C4-2B (cell line): ENCODE results near the gene CCL18.

Experiments
- ZFX ChIP-seq: fragments of 450-650 bp; IDR thresholded peaks from 2 replicates; pipeline ENCODE4 v1.6.1; 2017
- TF ChIP-seq, protein P1 (sequence below): fragments of 450-650 bp; conservative IDR thresholded peaks from 2 replicates; pipeline ENCODE4 v1.5.1; 2017; ENCODE audit warnings: mild to moderate bottlenecking

DNA sequence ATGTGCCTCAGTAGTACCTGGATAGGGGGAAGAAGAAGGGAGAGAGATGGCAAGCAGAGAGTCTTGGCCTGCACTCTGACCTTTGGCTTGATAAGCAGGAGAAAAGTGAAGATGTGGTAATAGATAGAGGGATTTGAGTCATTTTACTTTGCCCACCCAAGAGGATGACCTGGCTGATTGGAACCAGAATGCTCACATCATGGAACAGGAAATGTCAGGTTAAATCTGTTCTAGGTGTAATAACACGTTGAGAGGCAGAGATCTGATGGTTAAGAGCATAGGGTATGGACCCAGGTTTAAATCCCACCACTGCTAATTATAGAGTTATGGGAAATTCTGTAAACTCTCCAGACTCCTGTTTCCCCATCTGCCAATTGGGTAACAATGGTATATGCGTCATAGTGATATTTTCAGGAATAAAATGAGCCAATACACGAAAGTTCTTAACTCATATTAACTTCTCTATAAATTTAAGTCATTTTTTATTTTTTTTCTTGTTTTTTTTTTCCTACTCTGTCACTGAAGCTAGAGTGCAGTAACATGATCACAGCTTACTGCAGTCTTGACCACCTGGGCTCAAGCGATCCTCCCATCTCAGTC, 8.1 kb upstream of the CCL18 start:
- TF ChIP-seq, protein P1, sequence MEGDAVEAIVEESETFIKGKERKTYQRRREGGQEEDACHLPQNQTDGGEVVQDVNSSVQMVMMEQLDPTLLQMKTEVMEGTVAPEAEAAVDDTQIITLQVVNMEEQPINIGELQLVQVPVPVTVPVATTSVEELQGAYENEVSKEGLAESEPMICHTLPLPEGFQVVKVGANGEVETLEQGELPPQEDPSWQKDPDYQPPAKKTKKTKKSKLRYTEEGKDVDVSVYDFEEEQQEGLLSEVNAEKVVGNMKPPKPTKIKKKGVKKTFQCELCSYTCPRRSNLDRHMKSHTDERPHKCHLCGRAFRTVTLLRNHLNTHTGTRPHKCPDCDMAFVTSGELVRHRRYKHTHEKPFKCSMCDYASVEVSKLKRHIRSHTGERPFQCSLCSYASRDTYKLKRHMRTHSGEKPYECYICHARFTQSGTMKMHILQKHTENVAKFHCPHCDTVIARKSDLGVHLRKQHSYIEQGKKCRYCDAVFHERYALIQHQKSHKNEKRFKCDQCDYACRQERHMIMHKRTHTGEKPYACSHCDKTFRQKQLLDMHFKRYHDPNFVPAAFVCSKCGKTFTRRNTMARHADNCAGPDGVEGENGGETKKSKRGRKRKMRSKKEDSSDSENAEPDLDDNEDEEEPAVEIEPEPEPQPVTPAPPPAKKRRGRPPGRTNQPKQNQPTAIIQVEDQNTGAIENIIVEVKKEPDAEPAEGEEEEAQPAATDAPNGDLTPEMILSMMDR = no peak
- TF ChIP-seq ZFX = no peak
